Measurements from ENCODE around the gene WDR35.

Gene WDR35

GRCh38 chr2:19989667-19990415, at the start of gene WDR35:
WDR35 (minus strand) TSS chr2:19990105; CDS start chr2:19990015, 90 bp downstream.
- DNase-seq (ENCODE audit: low read depth): peak; percentile 84

DNA sequence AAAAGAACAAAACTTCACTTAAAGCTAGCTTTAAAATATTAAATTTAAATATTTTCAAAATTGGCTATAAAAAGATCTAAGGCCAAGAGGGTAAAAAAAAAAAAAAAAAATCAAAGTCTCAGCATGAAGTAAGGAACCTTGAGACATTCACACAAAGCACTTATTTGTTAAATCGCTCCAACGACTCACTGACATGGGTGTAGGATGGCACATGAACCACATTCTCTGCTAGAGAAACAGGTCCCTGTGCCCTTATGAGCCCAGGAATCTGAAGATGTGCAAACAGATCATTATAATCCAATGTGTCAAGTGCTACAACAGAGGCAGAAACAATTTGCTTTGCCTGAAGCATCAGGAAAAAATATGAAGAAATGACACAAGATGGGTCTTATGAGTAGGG, 47.8 kb upstream of the WDR35 start:
- no peak for DNase-seq (ENCODE audit: low read depth)

GRCh38 chr2:20035955-20036666, 46.2 kb upstream of the WDR35 start:
- no peak for DNase-seq (ENCODE audit: low read depth)

- DNase-seq (ENCODE audit: low read depth): no peak
Observed at GRCh38 chr2:20034821-20035220, 44.9 kb upstream of the WDR35 start.

GRCh38 chr2:20034218-20034617, 44.3 kb upstream of the WDR35 start:
- no peak for DNase-seq (ENCODE audit: low read depth)

- no peak for DNase-seq (ENCODE audit: low read depth)
Observed at GRCh38 chr2:20033322-20033721, 43.4 kb upstream of the WDR35 start.

- no peak for DNase-seq (ENCODE audit: low read depth)
Observed at GRCh38 chr2:20030224-20030623, 40.3 kb upstream of the WDR35 start.

DNA sequence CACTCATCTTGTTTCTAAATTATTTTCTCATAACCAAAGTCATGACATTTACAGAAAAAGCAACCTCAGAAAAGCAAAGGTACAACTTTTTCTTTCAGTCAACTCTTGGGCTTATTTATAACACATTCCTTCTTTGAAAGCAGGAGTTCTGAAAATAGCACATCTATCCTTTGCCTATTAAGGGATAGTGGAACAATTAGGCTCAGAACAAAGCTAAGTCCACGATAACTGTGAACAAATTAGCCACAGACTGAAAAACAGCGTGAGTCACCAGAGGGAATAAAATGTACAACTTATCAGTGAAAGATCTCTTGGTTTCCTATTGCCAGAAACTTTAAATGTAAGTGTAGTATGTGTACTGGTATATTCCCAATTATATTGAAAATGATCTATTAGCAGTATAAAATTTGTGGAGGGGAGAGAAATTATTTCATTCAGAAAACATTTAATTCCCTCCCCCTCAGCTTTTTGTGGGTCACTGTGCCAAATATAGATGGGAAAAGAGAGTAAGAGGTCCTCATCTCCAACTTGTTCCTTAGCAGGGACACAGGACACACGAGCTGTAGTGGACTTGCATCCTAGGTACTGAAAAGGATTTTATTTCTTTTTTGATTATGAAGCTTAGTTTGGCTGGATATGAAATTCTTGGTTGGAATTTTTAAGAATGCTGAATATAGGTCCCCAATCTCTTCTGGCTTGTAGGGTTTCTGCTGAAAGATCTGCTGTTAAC, 38.0 kb upstream of the WDR35 start:
- DNase-seq (ENCODE audit: low read depth): no peak

DNA sequence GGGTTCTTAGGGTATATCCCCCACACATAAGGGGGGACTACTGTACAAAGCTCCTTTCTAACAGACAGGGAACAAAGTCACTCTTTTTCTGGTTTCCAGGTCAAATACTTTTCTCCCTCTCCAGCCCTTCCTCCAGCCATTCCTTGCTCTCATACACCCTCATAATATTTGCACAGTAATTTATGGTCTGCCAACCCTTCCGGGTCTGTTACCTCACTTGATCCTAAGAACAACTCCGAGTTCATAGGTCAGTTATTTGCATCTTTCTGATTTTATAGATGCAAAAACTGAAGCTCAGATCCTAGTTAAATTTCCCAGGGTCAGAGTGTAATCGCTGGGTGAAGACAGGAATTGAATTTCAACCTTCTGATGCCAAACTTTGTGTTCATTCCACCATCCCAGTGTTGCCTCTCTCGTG, 37.4 kb upstream of the WDR35 start:
- no peak for DNase-seq (ENCODE audit: low read depth)

DNA sequence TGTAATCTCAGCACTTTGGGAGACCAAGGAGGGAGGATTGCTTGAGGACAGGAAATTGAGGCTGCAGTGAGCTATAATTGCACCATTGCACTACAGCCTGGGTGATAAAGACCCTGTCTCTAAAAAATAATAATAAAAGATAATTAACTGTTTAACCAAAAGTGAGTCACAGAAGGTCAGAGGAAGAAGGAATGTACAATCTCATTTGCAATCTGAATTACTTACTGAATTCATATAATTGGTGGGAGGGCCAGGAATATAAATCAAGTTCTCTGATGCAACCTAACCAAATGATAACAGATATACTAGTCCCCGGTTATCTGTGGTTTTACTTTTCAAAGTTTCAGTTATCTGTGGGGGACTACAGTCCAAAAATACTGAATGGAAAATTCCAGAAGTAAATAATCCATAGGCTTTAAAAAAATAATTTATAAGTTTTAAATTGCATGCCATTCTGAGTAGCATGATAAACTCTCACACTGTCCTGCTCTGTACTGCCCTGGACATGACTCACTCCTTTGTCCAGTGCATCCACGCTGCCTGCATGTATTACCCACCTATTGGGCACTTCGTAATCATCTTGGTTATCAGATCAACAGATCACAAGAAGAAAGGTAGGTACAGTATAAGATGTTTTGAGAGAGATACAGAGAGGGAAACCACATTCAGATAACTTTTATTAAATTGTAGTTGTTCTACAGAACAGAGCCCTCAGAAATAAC, 35.3 kb upstream of the WDR35 start:
- DNase-seq (ENCODE audit: low read depth): no peak

DNA sequence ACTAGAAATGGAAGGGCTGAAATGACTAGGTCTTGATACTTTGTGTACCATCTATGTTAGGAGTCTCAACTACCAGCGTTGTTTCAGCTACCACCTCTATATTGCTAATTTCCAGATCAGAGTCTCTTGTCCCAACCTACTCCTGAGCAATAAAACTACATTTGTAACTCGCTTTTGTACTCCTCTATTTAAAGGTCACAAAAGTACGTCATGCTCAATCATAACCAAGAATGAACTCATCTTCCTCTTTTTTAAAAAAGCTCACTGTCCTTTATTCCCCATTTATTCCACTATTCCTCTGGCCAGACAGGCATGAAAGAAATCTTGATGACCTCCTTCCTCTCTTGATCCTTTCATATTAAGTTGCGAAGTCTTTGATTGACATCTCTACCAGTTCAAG, 33.8 kb upstream of the WDR35 start:
- no peak for DNase-seq (ENCODE audit: low read depth)

GRCh38 chr2:20021405-20022009, 31.6 kb upstream of the WDR35 start:
- DNase-seq (ENCODE audit: low read depth): no peak

GRCh38 chr2:20019747-20020146, 29.8 kb upstream of the WDR35 start:
- DNase-seq (ENCODE audit: low read depth): no peak

- DNase-seq (ENCODE audit: low read depth): no peak
Observed at GRCh38 chr2:20018601-20019152, 28.8 kb upstream of the WDR35 start.

- no peak for DNase-seq (ENCODE audit: low read depth)
Observed at GRCh38 chr2:20016346-20016745, 26.4 kb upstream of the WDR35 start.

DNA sequence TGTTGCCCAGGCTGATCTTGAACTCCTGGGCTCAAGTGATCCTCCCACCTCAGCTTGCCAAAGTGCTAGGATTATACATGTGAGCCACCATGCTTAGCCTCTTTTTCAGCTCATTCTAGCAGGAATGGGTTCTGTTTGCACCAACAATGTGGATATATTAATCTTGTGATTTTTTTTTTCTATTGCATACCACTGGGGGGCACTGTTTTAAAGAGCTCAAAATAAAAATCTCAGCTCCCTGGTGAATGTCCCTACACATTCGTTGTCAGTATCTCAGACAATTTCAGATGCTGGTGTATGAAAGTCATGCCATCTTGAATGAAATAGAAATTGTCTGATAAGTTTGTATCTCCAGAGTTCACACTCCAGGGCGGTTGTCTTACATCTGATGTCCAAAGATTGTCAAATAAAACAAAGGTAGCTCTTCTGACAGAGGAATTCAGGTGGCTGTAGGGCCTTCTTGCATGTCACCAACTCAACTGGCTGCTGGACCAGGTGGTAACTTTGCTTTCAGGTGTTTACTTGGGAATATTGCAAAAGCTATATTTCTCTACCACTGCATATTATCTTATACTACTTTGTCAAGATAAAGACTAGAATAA, 25.7 kb upstream of the WDR35 start:
- DNase-seq (ENCODE audit: low read depth): no peak

DNA sequence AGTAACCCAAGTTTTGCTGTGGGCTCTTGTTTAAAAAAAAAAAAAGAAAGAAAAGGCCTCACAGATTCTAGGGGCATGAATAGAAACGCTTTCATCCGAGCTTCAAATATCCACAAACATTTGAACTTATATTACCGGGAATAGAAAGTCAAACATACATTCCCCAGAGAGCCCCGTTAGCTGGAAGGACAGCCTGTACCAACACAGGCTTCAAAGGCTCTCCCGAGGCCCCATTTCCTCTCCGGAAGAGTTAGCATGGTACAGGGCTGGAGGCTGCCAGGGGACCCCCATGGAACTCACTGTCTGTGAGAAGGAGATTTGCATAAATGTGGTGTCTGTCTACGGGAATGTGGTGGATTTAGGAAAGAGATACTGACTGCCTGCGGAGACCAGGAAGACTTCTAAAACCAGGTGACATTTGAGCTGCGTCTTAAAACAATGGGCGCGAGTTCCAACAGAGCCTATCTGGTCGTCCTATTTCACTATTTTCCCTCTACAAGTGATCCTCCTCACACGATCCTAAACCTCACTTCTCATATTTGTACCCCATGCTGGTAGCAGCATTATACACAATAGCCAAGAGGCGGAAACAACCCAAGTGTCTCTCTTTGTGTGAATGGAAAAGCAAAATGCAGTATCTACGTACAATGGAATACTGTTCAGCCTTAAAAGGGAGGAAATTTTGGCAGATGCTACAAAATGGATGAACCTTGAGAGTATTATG, 23.4 kb upstream of the WDR35 start:
- no peak for DNase-seq (ENCODE audit: low read depth)

DNA sequence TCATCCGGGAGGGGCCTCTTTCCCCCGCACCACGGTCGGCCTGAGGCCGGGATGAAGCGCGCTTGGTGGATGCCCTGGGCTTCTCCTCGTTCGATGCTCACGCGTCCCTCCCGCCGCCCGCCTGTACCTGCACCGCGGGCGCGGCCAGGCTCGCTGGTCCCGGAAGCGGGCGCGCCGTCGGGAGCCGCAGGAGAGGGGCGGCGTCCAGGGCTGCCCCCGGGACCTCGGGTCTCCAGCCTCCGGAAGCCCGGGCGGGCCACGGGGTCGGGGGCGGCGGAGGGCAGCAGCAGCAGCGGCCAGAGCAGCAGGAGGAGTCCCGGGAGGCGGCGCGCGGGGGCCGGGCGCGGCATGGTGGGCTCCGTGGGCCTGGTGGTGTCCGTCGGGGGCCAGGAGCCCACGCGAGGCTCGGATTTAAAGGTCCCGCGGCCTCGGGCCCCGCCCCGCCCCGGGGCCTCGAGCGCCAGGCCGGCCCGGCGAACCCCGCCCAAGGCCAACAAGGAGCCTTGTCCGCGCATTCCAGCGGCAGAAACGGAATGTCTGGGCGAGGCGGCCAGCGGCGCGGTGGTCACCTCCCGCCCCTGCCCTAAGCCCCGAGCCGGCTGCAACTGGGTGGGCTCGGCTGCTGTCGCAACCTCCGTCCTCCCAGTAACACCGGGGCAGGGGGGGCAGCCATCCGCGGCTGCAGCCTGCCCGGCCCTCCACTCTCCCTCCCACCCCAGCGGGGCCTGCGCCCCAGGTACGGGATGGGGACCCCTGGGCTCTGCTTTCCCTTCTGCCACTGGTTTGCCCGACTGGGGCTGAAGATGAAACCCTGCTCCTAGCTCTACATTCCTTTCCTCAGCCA, 22.6 kb upstream of the WDR35 start, which contains the start of gene MATN3:
MATN3 (minus strand) TSS at position 387 of the 844 bp plus-strand sequence; CDS start at position 350, 37 bp downstream.
- no peak for DNase-seq (ENCODE audit: low read depth)

- DNase-seq (ENCODE audit: low read depth): no peak
Observed at GRCh38 chr2:20012032-20012281, 22.1 kb upstream of the WDR35 start.

All from activated gamma-delta T cell treated with anti-CD3 and anti-CD28 coated beads, Interleukin-2, amount 50 U/mL, for 16 hours (primary cell).